ENCODE data around the gene ABCB8. TPM values are rescaled to one million over a fixed set of nuclear protein-coding genes. Genes with fewer than 3 reads are reported as not detected.

The ABCB8 gene
- total and polyA plus RNA-seq, 9 donors = 12.8 to 26.5 (median 18.4) TPM

- H3K9me3 ChIP-seq (replicated peaks; ENCODE audit: control insufficient read depth, low read depth, low read length) = no peaks in the 10 kb centered on the region
- peaks cover 16% of the 10 kb centered on the region for H3K4me1 ChIP-seq (ENCODE audit: control insufficient read depth, insufficient read depth, low read length)
- no peaks in the 10 kb centered on the region for H3K36me3 ChIP-seq (ENCODE audit: control insufficient read depth, insufficient read depth, low read length)
- H3K27me3 ChIP-seq (ENCODE audit: control insufficient read depth, insufficient read depth, low read length) = no peaks in the 10 kb centered on the region
- no peak for DNase-seq
- no peak overlapping the region for H3K27ac ChIP-seq (ENCODE audit: low read length)
- no peak overlapping the region for H3K4me3 ChIP-seq (ENCODE audit: low read length)
- WGBS (ENCODE audit: insufficient coverage) = 71% methylated on average over 6 of the region's 8 CpGs
These were observed 31.2 kb upstream of the ABCB8 start for GRCh38 chr7:150997075-150997511.

- no peak for DNase-seq
- Histone ChIP-seq H3K4me3 (ENCODE audit: low read length) (no peak overlapping the region), H3K27ac (ENCODE audit: low read length) (no peak overlapping the region), H3K9me3 (replicated peaks; ENCODE audit: control insufficient read depth, low read depth, low read length) (no peaks in the 10 kb centered on the region), H3K36me3 (ENCODE audit: control insufficient read depth, insufficient read depth, low read length) (no peaks in the 10 kb centered on the region), H3K27me3 (ENCODE audit: control insufficient read depth, insufficient read depth, low read length) (no peaks in the 10 kb centered on the region), H3K4me1 (ENCODE audit: control insufficient read depth, insufficient read depth, low read length) (peaks cover 16% of the 10 kb centered on the region)
- 92% methylated on average over 2 of the region's 5 CpGs for WGBS (ENCODE audit: insufficient coverage)
These were observed 30.4 kb upstream of the ABCB8 start for GRCh38 chr7:150997817-150998216.

DNA sequence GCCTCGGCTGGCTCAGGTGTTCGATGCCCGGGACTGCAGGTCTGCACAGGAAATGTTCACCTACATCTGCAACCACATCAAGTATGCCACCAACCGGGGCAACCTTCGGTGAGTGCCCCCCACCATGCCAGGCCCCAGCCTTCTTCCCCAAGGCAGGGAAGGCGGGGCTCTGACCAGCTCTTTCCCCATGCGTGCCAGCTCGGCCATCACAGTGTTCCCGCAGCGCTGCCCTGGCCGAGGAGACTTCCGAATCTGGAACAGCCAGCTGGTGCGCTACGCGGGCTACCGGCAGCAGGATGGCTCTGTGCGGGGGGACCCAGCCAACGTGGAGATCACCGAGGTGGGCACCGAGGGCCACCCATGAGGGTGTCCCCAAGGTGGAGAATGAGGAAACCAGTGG lies 29.9 kb upstream of the ABCB8 start:
- no peaks in the 10 kb centered on the region for H3K36me3 ChIP-seq (ENCODE audit: control insufficient read depth, insufficient read depth, low read length)
- no peaks in the 10 kb centered on the region for H3K27me3 ChIP-seq (ENCODE audit: control insufficient read depth, insufficient read depth, low read length)
- H3K27ac ChIP-seq (ENCODE audit: low read length) = no peak overlapping the region
- no peaks in the 10 kb centered on the region for H3K9me3 ChIP-seq (replicated peaks; ENCODE audit: control insufficient read depth, low read depth, low read length)
- no peak for DNase-seq
- peaks cover 16% of the 10 kb centered on the region for H3K4me1 ChIP-seq (ENCODE audit: control insufficient read depth, insufficient read depth, low read length)
- H3K4me3 ChIP-seq (ENCODE audit: low read length) = no peak overlapping the region
- WGBS (ENCODE audit: insufficient coverage) = 84% methylated on average over 18 of the region's 20 CpGs

DNA sequence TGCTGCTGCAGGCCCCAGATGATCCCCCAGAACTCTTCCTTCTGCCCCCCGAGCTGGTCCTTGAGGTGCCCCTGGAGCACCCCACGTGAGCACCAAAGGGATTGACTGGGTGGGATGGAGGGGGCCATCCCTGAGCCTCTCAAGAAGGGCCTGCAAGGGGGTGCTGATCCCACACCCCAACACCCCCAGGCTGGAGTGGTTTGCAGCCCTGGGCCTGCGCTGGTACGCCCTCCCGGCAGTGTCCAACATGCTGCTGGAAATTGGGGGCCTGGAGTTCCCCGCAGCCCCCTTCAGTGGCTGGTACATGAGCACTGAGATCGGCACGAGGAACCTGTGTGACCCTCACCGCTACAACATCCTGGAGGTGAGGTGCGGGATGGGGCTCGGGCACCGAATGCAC lies 29.2 kb upstream of the ABCB8 start:
- Histone ChIP-seq H3K4me3 (ENCODE audit: low read length) (no peak overlapping the region), H3K27ac (ENCODE audit: low read length) (no peak overlapping the region), H3K27me3 (ENCODE audit: control insufficient read depth, insufficient read depth, low read length) (no peaks in the 10 kb centered on the region), H3K9me3 (replicated peaks; ENCODE audit: control insufficient read depth, low read depth, low read length) (no peaks in the 10 kb centered on the region), H3K4me1 (ENCODE audit: control insufficient read depth, insufficient read depth, low read length) (peaks cover 16% of the 10 kb centered on the region), H3K36me3 (ENCODE audit: control insufficient read depth, insufficient read depth, low read length) (no peaks in the 10 kb centered on the region)
- WGBS (ENCODE audit: insufficient coverage) = 91% methylated on average over 11 of the region's 12 CpGs
- DNase-seq = no peak

DNA sequence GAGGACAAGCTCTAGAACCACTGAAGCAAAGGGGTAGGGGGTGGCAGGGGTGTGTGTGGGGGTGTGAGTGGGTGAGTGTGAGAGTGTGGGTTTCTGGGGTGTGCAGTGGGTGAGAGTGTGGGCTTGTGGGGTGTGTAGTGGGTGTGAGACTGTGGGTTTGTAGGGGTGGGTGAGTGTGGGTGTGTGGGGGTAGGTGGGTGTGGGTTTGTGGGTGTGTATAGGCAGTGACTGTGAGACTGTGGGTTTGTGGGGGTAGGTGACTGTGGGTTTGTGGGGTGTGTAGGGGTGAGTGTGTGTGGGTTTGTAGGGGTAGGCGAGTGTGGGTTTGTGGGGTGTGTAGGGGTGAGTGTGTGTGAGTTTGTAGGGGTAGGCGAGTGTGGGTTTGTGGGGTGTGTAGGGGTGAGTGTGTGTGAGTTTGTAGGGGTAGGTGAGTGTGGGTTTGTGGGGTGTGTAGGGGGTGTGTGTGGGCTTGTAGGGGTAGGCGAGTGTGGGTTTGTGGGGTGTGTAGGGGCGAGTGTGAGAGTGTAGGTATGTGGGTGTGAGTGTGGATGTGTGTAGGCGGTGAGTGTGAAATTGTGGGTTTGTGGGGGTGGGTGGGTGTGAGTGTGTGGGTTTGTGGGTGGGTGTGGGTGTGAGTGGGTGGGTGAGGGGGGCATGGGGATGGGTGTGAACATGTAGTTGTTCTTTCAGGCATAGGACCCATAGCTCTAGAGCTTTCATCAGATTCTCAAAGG lies 28.6 kb upstream of the ABCB8 start:
- H3K27me3 ChIP-seq (ENCODE audit: control insufficient read depth, insufficient read depth, low read length) = no peaks in the 10 kb centered on the region
- no peak overlapping the region for H3K27ac ChIP-seq (ENCODE audit: low read length)
- no peaks in the 10 kb centered on the region for H3K9me3 ChIP-seq (replicated peaks; ENCODE audit: control insufficient read depth, low read depth, low read length)
- H3K4me1 ChIP-seq (ENCODE audit: control insufficient read depth, insufficient read depth, low read length) = peaks cover 11% of the 10 kb centered on the region
- no peaks in the 10 kb centered on the region for H3K36me3 ChIP-seq (ENCODE audit: control insufficient read depth, insufficient read depth, low read length)
- H3K4me3 ChIP-seq (ENCODE audit: low read length) = no peak overlapping the region
- no peak for DNase-seq
- 91% methylated on average over 5 of the region's 5 CpGs for WGBS (ENCODE audit: insufficient coverage)

DNA sequence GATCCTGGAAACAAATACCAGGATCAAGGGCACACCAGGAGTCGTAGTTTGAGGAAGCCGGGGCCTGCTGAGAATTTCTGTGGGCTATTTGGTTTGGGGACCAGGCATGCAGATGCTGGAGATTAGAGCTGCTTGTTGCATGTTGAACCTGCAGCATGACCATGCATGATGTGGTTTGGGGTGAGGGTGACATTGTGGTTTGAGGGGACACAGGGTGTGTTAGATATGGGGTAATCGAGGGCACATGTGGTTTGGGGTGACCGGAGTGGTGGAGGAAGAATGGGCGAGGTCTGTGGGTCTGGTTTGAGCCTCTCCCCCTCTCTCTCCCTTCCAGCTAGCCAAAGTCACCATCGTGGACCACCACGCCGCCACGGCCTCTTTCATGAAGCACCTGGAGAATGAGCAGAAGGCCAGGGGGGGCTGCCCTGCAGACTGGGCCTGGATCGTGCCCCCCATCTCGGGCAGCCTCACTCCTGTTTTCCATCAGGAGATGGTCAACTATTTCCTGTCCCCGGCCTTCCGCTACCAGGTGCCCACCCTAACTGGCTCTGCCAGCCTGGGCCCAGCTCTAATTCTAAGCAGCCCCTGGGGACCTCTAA lies 27.3 kb upstream of the ABCB8 start:
- Histone ChIP-seq H3K9me3 (replicated peaks; ENCODE audit: control insufficient read depth, low read depth, low read length) (no peaks in the 10 kb centered on the region), H3K27ac (ENCODE audit: low read length) (no peak overlapping the region), H3K4me3 (ENCODE audit: low read length) (no peak overlapping the region), H3K36me3 (ENCODE audit: control insufficient read depth, insufficient read depth, low read length) (no peaks in the 10 kb centered on the region), H3K4me1 (ENCODE audit: control insufficient read depth, insufficient read depth, low read length) (peaks cover 5% of the 10 kb centered on the region), H3K27me3 (ENCODE audit: control insufficient read depth, insufficient read depth, low read length) (no peaks in the 10 kb centered on the region)
- DNase-seq = no peak
- WGBS (ENCODE audit: insufficient coverage) = 90% methylated on average over 11 of the region's 13 CpGs

- no peaks in the 10 kb centered on the region for H3K27me3 ChIP-seq (ENCODE audit: control insufficient read depth, insufficient read depth, low read length)
- WGBS (ENCODE audit: insufficient coverage) = 97% methylated on average over 11 of the region's 16 CpGs
- H3K27ac ChIP-seq (ENCODE audit: low read length) = no peak overlapping the region
- no peak overlapping the region for H3K4me3 ChIP-seq (ENCODE audit: low read length)
- H3K36me3 ChIP-seq (ENCODE audit: control insufficient read depth, insufficient read depth, low read length) = no peaks in the 10 kb centered on the region
- H3K4me1 ChIP-seq (ENCODE audit: control insufficient read depth, insufficient read depth, low read length) = peaks cover 5% of the 10 kb centered on the region
- no peak for DNase-seq
- no peaks in the 10 kb centered on the region for H3K9me3 ChIP-seq (replicated peaks; ENCODE audit: control insufficient read depth, low read depth, low read length)
These were observed 26.7 kb upstream of the ABCB8 start for GRCh38 chr7:151001546-151001945.

DNA sequence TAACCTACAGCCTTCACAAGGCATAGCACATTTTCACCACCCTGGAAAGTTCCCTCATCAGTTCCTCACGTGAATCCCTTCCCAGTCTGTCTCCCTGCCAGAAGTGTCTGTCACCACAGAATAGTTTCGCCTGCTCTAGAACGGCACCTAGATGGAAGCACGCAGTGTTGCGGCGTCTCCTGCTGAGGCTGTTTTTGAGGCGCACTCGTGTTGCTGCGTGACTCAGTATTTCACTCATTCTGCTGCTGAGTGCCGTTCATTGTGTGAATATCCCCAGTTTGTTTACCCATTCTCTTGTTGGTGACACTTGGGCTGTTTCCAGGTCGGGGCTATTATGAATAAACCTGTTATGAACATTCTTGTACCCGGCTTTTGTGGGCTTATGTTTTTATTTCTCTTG lies 24.7 kb upstream of the ABCB8 start:
- Histone ChIP-seq H3K9me3 (replicated peaks; ENCODE audit: control insufficient read depth, low read depth, low read length) (no peaks in the 10 kb centered on the region), H3K27ac (ENCODE audit: low read length) (no peak overlapping the region), H3K4me1 (ENCODE audit: control insufficient read depth, insufficient read depth, low read length) (peaks cover 16% of the 10 kb centered on the region), H3K36me3 (ENCODE audit: control insufficient read depth, insufficient read depth, low read length) (no peaks in the 10 kb centered on the region), H3K4me3 (ENCODE audit: low read length) (no peak overlapping the region), H3K27me3 (ENCODE audit: control insufficient read depth, insufficient read depth, low read length) (peaks cover 1% of the 10 kb centered on the region)
- DNase-seq = no peak
- WGBS (ENCODE audit: insufficient coverage) = 62% methylated on average over 10 of the region's 12 CpGs

DNA sequence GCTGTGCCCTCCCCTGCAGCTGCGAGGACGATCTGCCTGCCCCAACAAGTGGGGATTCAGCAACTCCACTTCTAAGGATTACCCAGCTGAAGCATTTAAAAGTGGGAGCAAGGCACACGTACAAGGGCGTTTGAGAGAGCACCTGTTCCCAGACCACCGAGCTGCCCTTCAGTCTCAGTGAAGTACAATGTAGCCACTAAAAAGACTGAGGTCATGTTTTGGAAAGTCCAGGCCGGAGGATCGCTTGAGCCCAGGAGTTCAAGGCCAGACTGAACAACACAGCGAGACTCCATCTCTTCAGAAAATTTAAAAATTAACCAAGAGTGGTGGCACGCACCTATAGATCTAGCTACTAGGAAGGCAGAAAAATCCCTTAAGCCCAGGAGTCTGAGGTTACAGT lies 22.7 kb upstream of the ABCB8 start:
- Histone ChIP-seq H3K4me1 (ENCODE audit: control insufficient read depth, insufficient read depth, low read length) (peaks cover 32% of the 10 kb centered on the region), H3K9me3 (replicated peaks; ENCODE audit: control insufficient read depth, low read depth, low read length) (no peaks in the 10 kb centered on the region), H3K36me3 (ENCODE audit: control insufficient read depth, insufficient read depth, low read length) (no peaks in the 10 kb centered on the region), H3K4me3 (ENCODE audit: low read length) (no peak overlapping the region), H3K27me3 (ENCODE audit: control insufficient read depth, insufficient read depth, low read length) (peaks cover 14% of the 10 kb centered on the region), H3K27ac (ENCODE audit: low read length) (no peak overlapping the region)
- DNase-seq = no peak
- WGBS (ENCODE audit: insufficient coverage) = 51% methylated on average over 3 of the region's 9 CpGs

GRCh38 chr7:151006590-151007300 lies 21.5 kb upstream of the ABCB8 start:
- no peak for DNase-seq
- Histone ChIP-seq H3K4me1 (ENCODE audit: control insufficient read depth, insufficient read depth, low read length) (peaks cover 35% of the 10 kb centered on the region), H3K9me3 (replicated peaks; ENCODE audit: control insufficient read depth, low read depth, low read length) (no peaks in the 10 kb centered on the region), H3K36me3 (ENCODE audit: control insufficient read depth, insufficient read depth, low read length) (no peaks in the 10 kb centered on the region), H3K4me3 (ENCODE audit: low read length) (no peak overlapping the region), H3K27me3 (ENCODE audit: control insufficient read depth, insufficient read depth, low read length) (peaks cover 16% of the 10 kb centered on the region), H3K27ac (ENCODE audit: low read length) (no peak overlapping the region)
- 63% methylated on average over 20 of the region's 23 CpGs for WGBS (ENCODE audit: insufficient coverage)
